HepG2 (cell line): ENCODE results near the gene KANSL3. TPM values are rescaled to one million over a fixed set of nuclear protein-coding genes. Genes with fewer than 3 reads are reported as not detected.
A peak's percentile ranks its signal among the peaks of the same experiment; 100 is the strongest.

Source experiments
- ARNT ChIP-seq: fragments of 450-650 bp; IDR thresholded peaks from 2 replicates; pipeline ENCODE4 v1.6.1; 2017
- ATF7-NPFF ChIP-seq: sonication (generic); formaldehyde crosslinking; IDR thresholded peaks from 2 replicates; pipeline ENCODE4 v1.8.1; 2023; ENCODE audit warnings: mild to moderate bottlenecking, low read depth, missing genetic modification reagents, moderate library complexity
- CENPX ChIP-seq: sonication (generic); formaldehyde crosslinking; IDR thresholded peaks from 2 replicates; pipeline ENCODE4 v1.9.0; 2021; ENCODE audit warnings: mild to moderate bottlenecking, missing genetic modification reagents, moderate library complexity
- FOXK2 ChIP-seq: fragments of 450-650 bp; IDR thresholded peaks from 2 replicates; pipeline ENCODE4 v1.6.1; 2016
- HNRNPK ChIP-seq: fragments of 200-400 bp; formaldehyde crosslinking; IDR thresholded peaks from 2 replicates; pipeline ENCODE4 v1.6.1; 2018; ENCODE audit warnings: low read length, low read depth, moderate library complexity, mild to moderate bottlenecking; ENCODE audit not compliant: poor library complexity, severe bottlenecking
- HNRNPLL ChIP-seq: fragments of 200-400 bp; formaldehyde crosslinking; IDR thresholded peaks from 2 replicates; pipeline ENCODE4 v1.6.1; 2017; ENCODE audit warnings: mild to moderate bottlenecking, low read depth, low read length; ENCODE audit not compliant: poor library complexity, severe bottlenecking
- KMT2B ChIP-seq: IDR thresholded peaks from 2 replicates; pipeline ENCODE4 v1.6.1; 2016; ENCODE audit warnings: missing genetic modification reagents, missing compliant biosample characterization
- MEIS2 ChIP-seq: sonication (generic); formaldehyde crosslinking; IDR thresholded peaks from 2 replicates; pipeline ENCODE4 v1.9.0; 2021; ENCODE audit warnings: mild to moderate bottlenecking, missing genetic modification reagents
- MIER3 ChIP-seq: IDR thresholded peaks from 2 replicates; pipeline ENCODE4 v1.6.1; 2016; ENCODE audit warnings: missing compliant biosample characterization, borderline replicate concordance
- MTA1 ChIP-seq: sonication (generic); formaldehyde crosslinking; IDR thresholded peaks from 2 replicates; pipeline ENCODE4 v1.4.0; 2020; ENCODE audit warnings: missing genetic modification reagents, mild to moderate bottlenecking, borderline replicate concordance
- NRL ChIP-seq: sonication (generic); formaldehyde crosslinking; IDR thresholded peaks from 2 replicates; pipeline ENCODE4 v1.5.0; 2020; ENCODE audit warnings: missing genetic modification reagents, mild to moderate bottlenecking, moderate library complexity, borderline replicate concordance
- RFX1 ChIP-seq: fragments of 450-650 bp; IDR thresholded peaks from 2 replicates; pipeline ENCODE4 v1.6.1; 2017
- RFX5 ChIP-seq: IDR thresholded peaks from 2 replicates; pipeline ENCODE4 v1.6.1; 2011; ENCODE audit warnings: low read depth, low read length, improper control_type of control experiment
- SSRP1 ChIP-seq: IDR thresholded peaks from 2 replicates; pipeline ENCODE4 v1.6.1; 2016; ENCODE audit warnings: control low read depth
- TAF15 ChIP-seq: fragments of 200-400 bp; formaldehyde crosslinking; IDR thresholded peaks from one replicate; pipeline ENCODE4 v1.6.1; 2018; ENCODE audit warnings: mild to moderate bottlenecking, low read depth, low read length; ENCODE audit not compliant: poor library complexity, severe bottlenecking
- THYN1 ChIP-seq: sonication (generic); formaldehyde crosslinking; IDR thresholded peaks from 2 replicates; pipeline ENCODE4 v1.8.1; 2023; ENCODE audit warnings: low read depth, mild to moderate bottlenecking, moderate library complexity, missing genetic modification reagents, borderline replicate concordance
- ZBTB7B ChIP-seq: sonication (generic); formaldehyde crosslinking; IDR thresholded peaks from 2 replicates; pipeline ENCODE4 v1.4.0; 2020; ENCODE audit warnings: missing genetic modification reagents
- ZC3H4 ChIP-seq: sonication (generic); formaldehyde crosslinking; IDR thresholded peaks from 2 replicates; pipeline ENCODE4 v1.4.0; 2020; ENCODE audit warnings: missing genetic modification reagents, borderline replicate concordance
- ZNF333 ChIP-seq: sonication (generic); formaldehyde crosslinking; IDR thresholded peaks from 2 replicates; pipeline ENCODE4 v1.4.0; 2020; ENCODE audit warnings: mild to moderate bottlenecking, missing genetic modification reagents, borderline replicate concordance
- ZNF335 ChIP-seq: sonication (generic); formaldehyde crosslinking; IDR thresholded peaks from 2 replicates; pipeline ENCODE4 v1.4.0; 2020; ENCODE audit warnings: missing genetic modification reagents
- ZNF496 ChIP-seq: sonication (generic); formaldehyde crosslinking; IDR thresholded peaks from 2 replicates; pipeline ENCODE4 v1.8.1; 2023; ENCODE audit warnings: mild to moderate bottlenecking, moderate library complexity, missing genetic modification reagents; ENCODE audit not compliant: insufficient replicate concordance
- ZNF543 ChIP-seq: sonication (generic); formaldehyde crosslinking; IDR thresholded peaks from 2 replicates; pipeline ENCODE4 v1.4.0; 2020; ENCODE audit warnings: mild to moderate bottlenecking, missing genetic modification reagents
- ZNF547 ChIP-seq: sonication (generic); formaldehyde crosslinking; IDR thresholded peaks from 2 replicates; pipeline ENCODE4 v1.5.1; 2020; ENCODE audit warnings: mild to moderate bottlenecking, missing genetic modification reagents
- ZNF550 ChIP-seq: sonication (generic); formaldehyde crosslinking; IDR thresholded peaks from 2 replicates; pipeline ENCODE4 v1.4.0; 2020; ENCODE audit warnings: mild to moderate bottlenecking, missing genetic modification reagents, borderline replicate concordance
- ZNF577 ChIP-seq: sonication (generic); formaldehyde crosslinking; IDR thresholded peaks from 2 replicates; pipeline ENCODE4 v1.4.0; 2020; ENCODE audit warnings: mild to moderate bottlenecking, low read depth, missing genetic modification reagents, borderline replicate concordance
- ZSCAN31 ChIP-seq: sonication (generic); formaldehyde crosslinking; IDR thresholded peaks from 2 replicates; pipeline ENCODE4 v1.5.0; 2020; ENCODE audit warnings: low read depth, mild to moderate bottlenecking, missing genetic modification reagents
- polyA plus RNA-seq, 8 experiments: library from polyadenylated mRNA; depleted of rRNA in 3 of 8; stranded (reverse) in 7 of 8; unstranded in 1 of 8; fragments of >200 nt; fragmentation: Illumina TruSeq in 4 of 8; extraction: Trizol in 4 of 8; gene quantifications; 2 replicates each; pipeline versions ENCODE4 v1.2.1 to v1.2.3, GENCODE V29; 2011 to 2016; ENCODE audit warnings: low read depth in 4 of 8, missing spikeins in 1 of 8, mixed read lengths in 1 of 8; ENCODE audit not compliant: insufficient read depth in 1 of 8
- total RNA-seq, 5 experiments: library from RNA; depleted of rRNA; stranded (reverse); fragments of >200 nt; fragmentation: Illumina TruSeq; extraction: Trizol; gene quantifications; 2 replicates each; pipeline ENCODE4 v1.2.3, GENCODE V29; 2016; ENCODE audit warnings: low read depth in 1 of 5
- TF ChIP-seq, protein P1 (sequence below): sonication (generic); formaldehyde crosslinking; IDR thresholded peaks from 2 replicates; pipeline ENCODE4 v1.4.0; 2020; ENCODE audit warnings: missing genetic modification reagents, mild to moderate bottlenecking, borderline replicate concordance
- TF ChIP-seq, protein P2 (sequence below): IDR thresholded peaks from 2 replicates; pipeline ENCODE4 v1.6.1; 2016; ENCODE audit warnings: missing genetic modification reagents, missing compliant biosample characterization
- TF ChIP-seq, protein P3 (sequence below): IDR thresholded peaks from 2 replicates; pipeline ENCODE4 v1.6.1; 2012; ENCODE audit warnings: inconsistent platforms

The KANSL3 gene
- total and polyA plus RNA-seq, 2 of the 13 experiments (the other 11 are each of a cell fraction or from before 2014, with no cell fraction given), result 20.8 to 37.3 TPM

- TF ChIP-seq, protein P1, sequence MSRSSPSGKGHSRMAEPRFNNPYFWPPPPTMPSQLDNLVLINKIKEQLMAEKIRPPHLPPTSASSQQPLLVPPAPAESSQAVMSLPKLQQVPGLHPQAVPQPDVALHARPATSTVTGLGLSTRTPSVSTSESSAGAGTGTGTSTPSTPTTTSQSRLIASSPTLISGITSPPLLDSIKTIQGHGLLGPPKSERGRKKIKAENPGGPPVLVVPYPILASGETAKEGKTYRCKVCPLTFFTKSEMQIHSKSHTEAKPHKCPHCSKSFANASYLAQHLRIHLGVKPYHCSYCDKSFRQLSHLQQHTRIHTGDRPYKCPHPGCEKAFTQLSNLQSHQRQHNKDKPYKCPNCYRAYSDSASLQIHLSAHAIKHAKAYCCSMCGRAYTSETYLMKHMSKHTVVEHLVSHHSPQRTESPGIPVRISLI, result peak; percentile 92
- TF ChIP-seq HNRNPK, result no peak
- no peak for TF ChIP-seq MIER3 (CRISPR knock-in tag)
- no peak for TF ChIP-seq THYN1 (CRISPR knock-in tag)
- no peak for TF ChIP-seq RFX1
- no peak for TF ChIP-seq ZNF335 (CRISPR knock-in tag)
- no peak for TF ChIP-seq ZNF496 (CRISPR knock-in tag)
- peak; percentile 62; the same call in 1 of the 2 replicates for TF ChIP-seq ATF7-NPFF (CRISPR knock-in tag)
- TF ChIP-seq ZNF550 (CRISPR knock-in tag), result no peak; the same call in 1 of the 2 replicates
- no peak; the same call in 1 of the 2 replicates for TF ChIP-seq NRL
- no peak for TF ChIP-seq HNRNPLL
- no peak for TF ChIP-seq CENPX (CRISPR knock-in tag)
- TF ChIP-seq SSRP1, result no peak
- TF ChIP-seq KMT2B (CRISPR knock-in tag), result 0 out of 2 replicates have a peak, but pooled peaks have one; percentile 22
- no peak for TF ChIP-seq RFX5
- no peak for TF ChIP-seq ZNF577
- no peak for TF ChIP-seq FOXK2
- peak; percentile 84; the same call in 1 of the 2 replicates for TF ChIP-seq MTA1 (CRISPR knock-in tag)
- peak; percentile 49; the same call in 1 of the 2 replicates for TF ChIP-seq ZNF543 (CRISPR knock-in tag)
- peak; percentile 78 for TF ChIP-seq ZBTB7B
- no peak for TF ChIP-seq ARNT
- no peak; the same call in 1 of the 2 replicates for TF ChIP-seq ZSCAN31 (CRISPR knock-in tag)
- no peak for TF ChIP-seq ZNF547 (CRISPR knock-in tag)
- no peak for TF ChIP-seq TAF15
- no peak for TF ChIP-seq ZC3H4 (CRISPR knock-in tag)
- TF ChIP-seq MEIS2 (CRISPR knock-in tag), result peak; percentile 38; the same call in 1 of the 2 replicates
- TF ChIP-seq, protein P2, sequence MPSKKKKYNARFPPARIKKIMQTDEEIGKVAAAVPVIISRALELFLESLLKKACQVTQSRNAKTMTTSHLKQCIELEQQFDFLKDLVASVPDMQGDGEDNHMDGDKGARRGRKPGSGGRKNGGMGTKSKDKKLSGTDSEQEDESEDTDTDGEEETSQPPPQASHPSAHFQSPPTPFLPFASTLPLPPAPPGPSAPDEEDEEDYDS (CRISPR knock-in tag), result peak; percentile 21; the same call in 1 of the 2 replicates
- TF ChIP-seq ZNF333 (CRISPR knock-in tag), result no peak
- TF ChIP-seq, protein P3, sequence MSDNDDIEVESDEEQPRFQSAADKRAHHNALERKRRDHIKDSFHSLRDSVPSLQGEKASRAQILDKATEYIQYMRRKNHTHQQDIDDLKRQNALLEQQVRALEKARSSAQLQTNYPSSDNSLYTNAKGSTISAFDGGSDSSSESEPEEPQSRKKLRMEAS, result 0 out of 2 replicates have a peak, but pooled peaks have one; percentile 24
Measured at GRCh38 chr2:96554293-96555145, 83.6 kb downstream of the KANSL3 start (continued).
